NCI-H2196 treated with DMSO at 0.1 percent for 48 hours (cell line): Measurements from ENCODE around the gene TBC1D12.
"Not testable (repeated sequence)": the region's sequence is repeated elsewhere in the genome, so short reads cannot be mapped to it uniquely, and the experiment has no call there.

Experiments used
- DNase-seq: peaks from one replicate; lab custom pipeline; 2025; ENCODE audit not compliant: unreplicated experiment; lab: John Stamatoyannopoulos, UW

TBC1D12 gene

DNA sequence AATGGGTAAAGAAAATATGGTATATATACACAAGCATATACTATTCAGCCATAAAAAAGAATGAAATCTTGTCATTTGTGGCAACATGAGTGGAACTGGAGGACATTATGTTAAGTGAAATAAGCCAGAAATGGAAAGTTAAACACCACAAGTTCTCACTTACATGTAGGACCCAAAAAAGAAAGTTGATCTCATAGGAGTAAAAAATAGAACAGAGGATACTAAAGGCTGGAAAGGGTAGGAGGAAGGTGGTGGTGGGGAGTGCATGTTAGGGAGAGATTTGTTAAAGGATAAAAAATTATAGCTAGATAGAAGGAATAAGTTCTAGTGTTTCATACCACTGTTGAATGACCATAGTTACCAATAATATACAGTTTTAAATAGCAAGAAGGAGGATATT, 48.4 kb downstream of the TBC1D12 start:
- no peak for DNase-seq

DNA sequence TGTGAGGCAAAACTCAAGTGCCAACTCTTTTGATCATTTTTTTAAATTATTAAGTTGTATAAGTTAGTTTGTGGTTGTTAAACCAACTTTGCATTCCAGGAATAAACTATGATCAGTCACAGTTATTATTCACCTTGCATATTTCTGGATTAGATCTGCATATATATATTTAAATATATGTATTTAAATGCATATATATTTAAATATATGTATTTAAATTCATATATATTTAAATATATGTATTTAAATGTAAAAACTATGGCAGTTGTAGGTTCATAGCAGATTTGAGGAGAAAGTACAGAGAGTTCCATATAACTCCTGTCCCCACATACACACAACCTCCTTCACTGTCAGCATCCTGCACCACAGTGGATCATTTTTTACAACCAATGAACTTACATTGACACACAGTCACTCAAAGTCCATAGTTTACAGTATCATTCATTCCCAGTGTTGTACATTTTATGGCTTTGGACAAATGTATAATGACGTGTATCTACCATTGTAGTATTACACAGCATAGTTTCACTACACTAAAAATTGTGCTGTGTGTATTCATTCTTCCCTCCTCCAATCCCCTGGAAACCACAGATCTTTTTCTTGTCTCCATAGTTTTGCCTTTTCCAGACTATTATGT, 49.7 kb downstream of the TBC1D12 start:
- no peak for DNase-seq

DNA sequence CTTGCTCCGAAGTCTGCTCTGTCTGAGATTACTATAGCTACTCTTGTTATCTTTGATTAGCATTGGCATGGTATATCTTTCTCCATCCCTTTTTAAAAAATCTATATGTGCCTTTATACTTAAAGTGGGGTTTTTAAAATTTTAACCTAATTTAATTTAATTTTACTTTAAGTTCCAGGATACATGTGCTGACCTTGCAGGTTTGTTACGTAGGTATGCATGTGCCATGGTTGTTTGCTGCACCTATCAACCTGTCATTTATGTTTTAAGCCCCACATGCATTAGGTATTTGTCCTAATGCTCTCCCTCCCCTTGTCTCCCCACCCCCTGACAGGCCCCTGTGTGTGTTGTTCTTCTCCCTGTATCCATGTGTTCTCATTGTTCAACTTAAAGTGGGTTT, 54.6 kb downstream of the TBC1D12 start:
- no peak for DNase-seq

DNA sequence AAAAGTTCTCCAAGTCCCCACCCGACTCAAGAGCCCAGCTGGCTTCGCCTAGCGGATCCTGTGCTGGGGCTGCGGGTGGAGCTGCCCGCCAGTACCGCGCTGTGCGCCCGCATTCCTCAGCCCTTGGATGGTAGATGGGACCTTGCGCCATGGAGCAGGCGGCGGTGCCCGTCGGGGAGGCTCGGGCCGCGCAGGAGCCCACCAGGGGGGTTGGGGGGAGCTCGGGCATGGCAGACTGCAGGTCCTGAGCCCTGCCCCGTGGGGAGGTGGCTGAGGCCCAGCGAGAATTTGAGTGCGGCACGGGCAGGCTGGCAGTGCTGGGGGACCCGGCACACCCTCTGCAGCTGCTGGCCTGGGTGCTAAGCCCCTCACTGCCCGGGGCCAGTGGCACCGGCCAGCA, 57.0 kb downstream of the TBC1D12 start:
- no peak for DNase-seq

DNA sequence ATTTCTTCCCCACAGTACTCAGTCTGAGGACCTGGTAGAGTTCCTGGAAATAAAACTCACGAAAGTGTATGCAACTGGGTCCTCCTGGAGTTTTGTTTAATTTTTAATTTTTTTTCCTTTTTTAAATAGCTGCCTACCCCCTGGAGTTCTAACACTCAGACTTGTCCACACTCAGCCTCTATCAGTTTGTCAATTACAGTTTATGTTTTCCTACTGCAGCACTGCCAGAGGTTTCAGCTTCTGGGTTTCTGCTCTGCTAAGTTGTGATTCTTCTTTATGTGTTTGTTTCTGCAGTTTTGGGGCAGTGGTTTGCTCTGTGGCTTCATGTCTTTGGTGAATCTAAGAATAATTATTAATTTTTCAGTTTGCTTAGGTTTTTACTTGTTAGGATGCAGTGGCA, 59.2 kb downstream of the TBC1D12 start:
- no peak for DNase-seq

DNA sequence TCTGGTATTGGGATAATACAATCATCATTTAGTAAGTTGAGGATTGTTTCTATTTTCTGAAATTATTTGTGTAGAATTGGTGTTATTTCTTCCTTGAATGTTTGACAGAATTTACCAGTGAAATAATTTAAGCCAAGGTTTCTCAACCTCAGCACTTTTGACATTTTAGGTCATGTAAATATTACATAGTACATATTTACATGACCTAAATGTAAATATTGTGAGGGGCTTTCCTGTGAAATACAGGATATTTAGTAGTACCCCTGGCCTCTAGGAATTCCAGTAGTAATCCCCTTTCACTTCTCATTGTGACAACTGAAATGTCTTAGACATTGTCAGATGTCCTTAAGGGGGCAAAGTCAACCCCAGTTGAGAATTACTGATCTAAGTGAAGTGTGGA, 59.8 kb downstream of the TBC1D12 start:
- DNase-seq, result no peak

DNA sequence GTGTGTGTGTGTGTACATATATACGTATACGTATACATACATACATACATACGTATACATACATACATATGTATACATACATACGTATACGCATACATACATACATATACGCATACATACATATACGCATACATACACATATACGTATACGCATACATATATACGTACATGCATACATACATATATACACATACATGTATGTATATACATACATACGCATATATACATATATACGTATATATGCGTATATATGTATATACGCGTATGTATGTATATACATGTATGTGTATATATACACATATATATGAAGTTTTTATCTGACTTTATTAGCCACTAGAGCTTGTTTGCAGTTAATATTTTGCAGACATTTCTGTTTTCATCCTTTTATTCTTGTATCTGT, 63.3 kb downstream of the TBC1D12 start:
- DNase-seq, result no peak

DNA sequence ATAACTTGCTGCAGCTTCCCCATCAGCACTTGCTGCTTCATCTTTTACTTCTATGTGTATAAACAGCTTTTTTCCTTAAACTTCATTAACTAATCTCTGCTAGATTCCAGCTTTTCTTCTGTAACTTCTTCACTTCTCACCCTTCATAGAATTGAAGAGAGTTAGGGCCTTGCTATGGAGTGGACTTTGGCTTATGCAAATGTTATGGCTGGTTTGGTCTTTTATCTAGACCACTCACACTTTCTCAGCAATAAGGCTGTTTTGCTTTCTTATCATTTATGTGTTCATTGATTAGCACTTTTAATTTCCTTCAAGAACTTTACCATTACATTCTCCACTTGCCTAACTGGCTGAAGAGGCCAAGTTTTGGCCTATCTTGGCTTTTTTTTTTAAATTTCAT, 79.1 kb downstream of the TBC1D12 start:
- DNase-seq, result no peak

DNA sequence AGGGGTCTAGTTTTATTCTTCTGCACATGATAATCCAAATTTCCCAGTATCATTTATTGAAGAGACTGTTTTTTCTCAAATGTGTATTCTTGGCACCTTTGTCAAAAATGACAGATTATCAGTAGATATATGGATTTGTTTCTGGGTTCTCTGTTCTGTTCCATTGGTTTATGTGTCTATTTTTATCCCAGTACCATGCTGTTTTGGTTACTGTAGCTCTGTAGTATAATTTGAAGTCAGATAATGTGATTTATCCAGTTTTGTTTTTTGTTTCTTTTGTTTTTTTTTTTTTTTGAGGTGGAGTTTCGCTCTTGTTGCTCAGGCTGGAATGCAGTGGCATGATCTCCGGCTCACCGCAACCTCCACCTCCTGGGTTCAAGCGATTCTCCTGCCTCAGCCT, 81.6 kb downstream of the TBC1D12 start:
- DNase-seq, result no peak

DNA sequence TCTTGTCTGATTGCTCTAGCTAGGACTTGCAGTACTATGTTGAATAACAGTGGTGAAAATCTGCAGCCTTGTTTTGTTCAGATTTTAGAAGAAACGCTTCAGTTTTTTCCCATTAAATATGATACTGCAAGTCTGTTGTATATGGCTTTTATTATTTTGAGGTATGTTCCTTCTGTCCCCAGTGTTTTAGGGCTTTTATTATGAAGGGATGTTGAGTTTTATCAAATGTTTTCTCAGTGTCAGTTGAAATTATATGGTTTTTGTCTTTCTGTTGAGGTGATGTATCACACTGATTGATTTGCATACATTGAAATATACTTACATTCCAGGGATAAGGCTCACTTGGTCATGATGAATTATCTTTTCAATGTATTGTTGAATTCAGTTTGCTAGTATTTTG, 82.8 kb downstream of the TBC1D12 start:
- DNase-seq, result no peak

DNA sequence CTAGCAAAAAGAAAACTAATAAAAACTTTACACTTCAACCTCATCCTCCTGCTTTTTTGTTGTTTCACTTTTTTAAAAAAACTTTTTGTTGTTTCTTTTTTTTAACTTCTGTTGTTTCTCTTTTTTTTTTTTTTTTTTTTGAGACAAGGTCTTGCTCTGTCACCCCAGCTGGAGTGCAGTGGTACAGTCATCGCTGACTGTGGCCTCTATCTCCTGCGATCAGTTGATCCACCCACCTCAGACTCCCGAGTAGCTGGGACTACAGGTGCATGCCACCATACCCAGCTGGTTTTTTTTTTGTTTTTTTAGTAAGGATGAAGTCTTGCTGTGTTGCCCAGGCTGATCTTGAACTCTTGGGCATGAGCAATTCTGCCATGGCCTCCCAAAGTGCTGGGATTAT, 85.2 kb downstream of the TBC1D12 start:
- DNase-seq, result no peak

DNA sequence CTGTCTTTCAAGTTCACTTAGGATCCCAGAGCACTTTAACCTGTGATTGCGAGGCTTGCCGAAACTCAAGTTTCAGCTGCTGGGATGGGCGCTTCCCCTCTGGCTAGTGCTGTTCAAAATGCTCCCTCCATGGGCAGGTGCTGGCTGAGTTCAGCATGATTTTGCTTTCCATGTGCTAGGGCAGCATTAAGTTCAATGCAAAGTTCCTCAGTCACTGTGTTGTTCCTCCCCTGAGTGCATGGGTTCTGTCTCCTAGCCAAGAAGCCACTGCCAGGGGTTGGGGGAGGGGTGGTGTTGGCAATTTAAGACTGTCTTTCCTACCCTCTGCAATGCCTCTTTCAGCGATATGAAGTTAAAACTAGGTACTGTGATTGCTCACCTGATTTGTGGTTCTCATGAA, 86.8 kb downstream of the TBC1D12 start:
- no peak for DNase-seq

DNA sequence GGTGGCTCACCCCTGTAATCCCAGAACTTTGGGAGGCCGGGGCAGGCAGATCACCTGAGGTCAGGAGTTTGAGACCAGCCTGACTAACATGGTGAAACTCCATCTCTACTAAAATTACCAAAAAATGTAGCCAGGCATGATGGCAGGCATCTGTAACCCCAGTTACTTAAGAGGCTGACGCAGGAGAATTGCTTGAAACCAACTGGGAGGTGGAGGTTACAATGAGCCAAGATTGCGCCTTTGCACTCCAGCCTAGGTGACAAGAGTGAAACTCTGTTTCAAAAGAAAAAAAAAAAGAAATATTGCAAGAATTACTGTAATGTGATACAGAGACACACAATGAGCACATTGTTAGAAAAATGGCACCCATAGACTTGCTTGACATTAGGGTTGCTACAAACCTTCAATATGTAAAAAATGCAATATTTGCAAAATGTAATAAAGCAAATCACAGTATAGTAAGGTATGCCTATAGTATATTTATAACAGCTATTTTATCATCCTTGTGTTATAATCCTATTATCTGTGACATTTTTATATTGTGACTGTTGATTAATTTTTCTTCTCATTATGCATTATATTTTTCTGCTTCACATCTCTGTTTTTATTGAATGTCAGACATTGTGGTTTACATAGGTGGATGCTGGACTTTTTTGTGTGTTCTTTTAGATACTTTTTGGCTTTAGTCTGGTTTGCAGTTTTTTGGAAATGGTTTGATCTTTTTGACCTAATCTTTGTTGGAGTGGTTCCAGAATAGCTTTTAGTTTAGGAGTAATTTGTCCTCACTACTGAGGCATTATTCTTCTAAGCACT, 87.8 kb downstream of the TBC1D12 start:
- DNase-seq, result no peak

DNA sequence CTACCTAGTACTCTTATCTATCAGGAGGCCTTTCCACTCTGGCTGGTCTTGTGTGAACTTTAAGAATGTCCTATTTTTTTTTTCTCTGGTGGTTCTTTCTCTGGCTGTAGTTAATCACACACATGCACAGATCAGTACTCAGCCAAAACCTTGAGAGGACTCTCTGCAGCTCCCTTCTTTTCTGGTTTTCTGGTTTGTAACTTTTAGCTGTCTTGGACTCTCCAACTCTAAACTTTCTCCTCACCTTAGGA, 88.4 kb downstream of the TBC1D12 start:
- no peak for DNase-seq

DNA sequence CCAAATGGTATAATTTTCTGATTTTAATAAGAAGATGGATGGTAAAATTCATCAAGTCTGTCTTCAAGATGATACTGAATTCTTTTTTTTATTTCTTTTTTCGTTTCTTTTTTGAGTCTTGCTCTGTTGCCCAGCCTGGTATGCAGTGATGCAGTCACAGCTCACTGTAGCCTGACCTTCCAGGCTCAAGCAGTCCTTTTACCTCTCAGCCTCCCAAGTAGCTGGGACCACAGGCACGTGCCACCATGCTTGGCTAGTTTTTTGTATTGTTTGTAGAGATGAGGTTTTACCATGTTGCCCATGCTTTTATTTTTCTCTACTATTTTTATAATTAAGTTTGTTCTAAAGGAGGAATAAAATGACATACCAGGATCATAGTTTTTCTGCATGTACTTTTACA, 91.1 kb downstream of the TBC1D12 start:
- DNase-seq, result no peak

DNA sequence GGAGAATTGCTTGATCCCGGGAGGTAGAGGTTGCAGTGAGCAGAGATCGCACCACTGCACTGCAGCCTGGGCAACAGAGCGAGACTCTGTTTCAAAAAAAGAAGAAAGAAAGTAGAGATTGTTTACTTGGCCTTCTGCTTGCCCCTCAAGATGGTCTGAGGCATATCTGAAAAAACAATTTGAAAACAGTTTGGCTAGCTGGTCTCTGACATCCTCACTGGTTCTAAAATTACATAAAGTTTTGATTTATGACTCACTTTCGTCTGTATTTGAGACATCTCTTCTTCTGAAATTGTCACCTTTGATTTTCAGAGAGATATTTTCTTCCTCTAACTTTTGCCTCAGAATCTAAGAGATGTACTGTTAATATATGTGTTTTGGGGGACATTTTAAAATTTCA, 93.7 kb downstream of the TBC1D12 start:
- DNase-seq, result no peak

DNA sequence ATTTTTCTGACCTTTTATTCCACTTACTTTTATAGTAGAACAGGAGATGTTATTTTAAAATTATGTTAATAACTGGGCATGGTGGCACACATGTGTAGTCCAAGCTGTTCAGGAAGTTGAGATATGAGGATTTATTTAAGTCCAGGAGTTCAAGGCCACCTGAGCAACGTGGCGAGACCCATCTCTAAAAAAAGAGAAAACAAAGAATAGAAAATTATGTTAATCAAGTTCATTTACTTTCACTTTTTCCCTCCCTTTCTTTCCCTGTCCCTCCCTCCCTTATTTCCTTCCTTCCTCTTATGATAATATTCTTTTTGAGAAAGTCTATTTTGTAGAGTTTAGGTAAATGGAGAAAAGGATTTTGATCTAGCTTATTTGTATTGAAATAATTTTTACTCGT, 94.3 kb downstream of the TBC1D12 start:
- DNase-seq, result no peak

DNA sequence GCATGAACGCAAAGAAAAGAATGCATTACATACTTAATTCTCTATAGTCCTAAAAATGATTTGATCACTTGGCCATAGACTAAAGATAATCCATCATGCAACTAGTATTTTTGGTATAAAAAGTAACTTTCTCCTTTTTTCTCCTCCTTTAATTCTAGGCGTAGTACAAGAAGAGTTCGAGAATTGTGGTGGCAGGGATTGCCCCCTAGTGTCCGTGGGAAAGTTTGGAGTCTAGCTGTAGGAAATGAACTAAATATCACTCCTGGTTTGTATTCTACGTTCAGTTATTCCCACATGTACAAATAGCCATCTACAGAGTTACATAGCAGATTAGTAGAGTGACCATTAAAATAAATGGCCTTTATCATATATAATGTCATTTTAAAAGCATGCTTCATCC, 97.7 kb downstream of the TBC1D12 start:
- DNase-seq, result no peak

DNA sequence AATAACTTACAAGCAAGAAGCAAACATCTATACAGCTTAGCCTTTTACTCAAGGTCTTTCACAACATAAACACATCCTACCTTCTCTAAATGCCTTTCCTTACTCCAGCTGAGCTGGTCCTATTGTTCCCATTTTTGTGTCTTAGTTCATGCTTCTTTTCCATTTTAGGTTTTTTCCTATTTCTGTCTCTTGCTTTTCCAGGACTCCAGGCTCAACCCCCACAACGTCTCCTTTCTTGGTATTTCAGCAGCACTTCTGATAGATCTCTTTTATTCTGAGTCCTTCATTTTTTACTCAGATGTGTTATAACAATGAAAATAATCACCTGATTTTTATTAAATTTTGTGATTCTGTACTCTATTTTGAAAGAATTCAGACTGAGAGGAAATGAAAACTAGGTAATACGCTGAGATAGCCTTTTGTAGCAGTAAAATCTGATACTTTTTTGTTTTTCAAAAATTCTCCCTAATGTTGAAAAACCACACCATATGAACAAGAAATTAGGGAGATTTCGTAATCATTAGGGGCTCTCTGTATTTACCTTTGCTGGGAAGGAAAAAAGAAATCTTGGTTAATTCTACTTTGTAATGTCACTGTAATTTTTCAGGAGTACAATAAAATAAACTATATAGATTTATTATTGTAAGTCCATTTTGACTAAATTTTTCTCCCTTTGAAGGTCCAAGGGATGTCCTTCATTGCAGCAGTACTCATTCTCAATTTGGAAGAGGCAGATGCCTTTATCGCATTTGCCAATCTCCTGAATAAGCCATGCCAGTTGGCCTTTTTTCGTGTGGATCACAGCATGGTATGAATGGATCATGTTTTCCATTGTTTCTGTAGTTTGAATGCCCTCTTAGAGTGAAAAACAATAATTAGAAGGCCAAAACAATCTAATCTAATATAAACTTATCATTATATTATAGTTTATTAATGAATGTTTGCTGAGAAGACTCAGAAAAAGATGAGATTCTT, 119.2 kb downstream of the TBC1D12 start:
- no peak for DNase-seq

DNA sequence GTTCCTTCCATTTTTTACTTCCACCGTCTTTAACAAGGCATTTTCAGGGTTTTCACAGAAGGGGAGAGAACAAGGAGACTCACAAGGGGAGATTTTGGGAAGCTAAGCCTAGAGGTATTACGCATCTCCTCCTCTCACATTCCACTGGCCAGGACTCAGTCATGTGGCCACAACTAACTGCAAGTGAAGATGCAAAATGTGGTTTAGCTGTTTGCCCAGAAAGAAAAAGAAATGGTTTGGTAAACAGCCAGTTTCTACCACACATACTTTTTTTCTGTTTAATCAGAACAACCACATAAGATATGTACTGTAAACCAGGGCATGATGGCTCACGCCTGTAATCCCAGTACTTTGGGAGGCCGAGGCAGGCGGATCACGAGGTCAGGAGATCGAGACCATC, 121.8 kb downstream of the TBC1D12 start:
- no peak for DNase-seq

DNA sequence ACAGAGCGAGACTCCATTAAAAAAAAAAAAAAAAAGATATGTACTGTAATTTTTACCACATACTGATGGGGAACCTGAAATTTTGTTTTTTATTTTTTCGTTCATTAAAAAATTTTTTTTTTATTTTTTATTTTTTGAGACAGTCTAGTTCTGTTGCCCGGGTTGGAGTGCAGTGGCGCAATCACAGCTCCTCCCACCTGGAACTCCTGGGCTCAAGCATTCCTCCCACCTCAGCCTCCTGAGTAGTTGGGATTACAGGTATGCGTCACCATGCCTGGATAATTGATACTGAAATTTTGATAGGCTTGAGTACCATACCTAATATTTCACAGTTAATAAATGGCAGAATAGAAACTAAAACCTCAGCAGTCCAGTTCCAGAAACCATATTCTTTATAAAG, 122.4 kb downstream of the TBC1D12 start:
- no peak for DNase-seq

DNA sequence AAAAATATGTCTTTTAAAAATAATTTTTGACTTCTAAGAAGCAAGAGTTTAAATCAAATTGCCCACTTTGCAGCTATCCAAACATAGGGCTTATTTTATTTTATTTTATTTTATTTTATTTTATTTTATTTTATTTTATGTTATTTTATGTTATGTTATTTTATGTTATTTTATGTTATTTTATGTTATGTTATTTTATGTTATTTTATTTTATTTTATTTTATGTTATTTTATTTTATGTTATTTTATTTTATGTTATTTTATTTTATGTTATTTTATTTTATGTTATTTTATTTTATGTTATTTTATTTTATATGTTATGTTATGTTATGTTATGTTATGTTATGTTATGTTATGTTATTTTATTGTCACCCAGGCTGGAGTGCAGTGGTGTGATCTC, 129.2 kb downstream of the TBC1D12 start:
- DNase-seq, result not testable (repeated sequence)
